Measurements from ENCODE around the gene MOB3B.

MOB3B gene

DNA sequence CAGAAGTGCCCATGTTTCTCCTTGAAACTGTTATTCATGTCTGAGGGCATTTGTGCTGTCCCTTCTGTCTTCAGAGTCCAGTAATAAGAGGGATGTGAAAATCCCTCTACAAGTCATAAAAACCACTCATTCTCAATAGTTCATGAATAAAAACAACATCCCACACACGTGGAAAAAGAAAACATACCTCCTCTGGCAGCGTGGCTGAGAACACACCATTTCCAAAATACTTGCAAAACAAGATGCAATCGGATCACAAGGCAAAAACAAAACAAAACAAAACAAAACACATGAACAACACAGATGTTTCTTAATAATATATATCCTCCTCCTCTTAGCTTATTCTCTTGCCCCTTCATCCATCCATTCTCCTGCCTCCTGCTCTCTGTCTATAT, 161.7 kb downstream of the MOB3B start:
- DNase-seq: no peak
- peaks cover 4% of the 10 kb centered on the region for H3K27me3 Mint-ChIP-seq
- H3K9me3 Mint-ChIP-seq: no peaks in the 10 kb centered on the region
- ATAC-seq: no peak
- no peak overlapping the region for H3K4me3 Mint-ChIP-seq
- H3K4me1 Mint-ChIP-seq: peaks cover 44% of the 10 kb centered on the region
- no peaks in the 10 kb centered on the region for H3K36me3 Mint-ChIP-seq (ENCODE audit: low read depth)
- H3K27ac Mint-ChIP-seq: no peak overlapping the region

DNA sequence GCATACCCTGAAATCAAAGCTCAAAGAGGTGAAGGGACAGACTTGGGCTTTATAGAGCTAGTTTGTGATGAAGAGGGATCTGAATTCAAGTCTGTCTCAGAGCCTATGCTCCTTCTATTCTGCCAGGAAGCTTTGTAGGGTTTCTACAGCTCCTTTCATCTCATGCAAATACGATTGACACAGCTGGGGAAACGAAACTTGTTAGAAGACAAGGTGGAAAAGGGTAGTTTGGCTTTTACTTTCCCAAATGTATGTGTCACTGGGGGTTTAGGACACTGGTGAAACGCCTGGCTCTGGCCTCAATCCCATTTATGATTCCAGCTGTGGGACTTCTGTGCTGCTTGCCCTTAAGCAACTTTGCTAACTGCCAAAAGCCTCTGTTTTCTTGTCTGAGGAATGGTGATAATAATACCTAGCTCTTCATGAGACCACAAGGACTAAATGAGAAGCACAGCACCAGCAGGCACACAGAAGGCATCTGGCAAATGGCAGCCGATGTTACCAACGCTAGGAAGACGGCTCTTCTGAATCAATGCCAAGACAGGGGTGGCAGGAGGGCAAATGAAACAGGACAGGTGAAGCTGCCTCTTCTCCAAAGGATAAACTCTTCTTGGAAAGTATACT, 162.3 kb downstream of the MOB3B start:
- peak overlapping the region; percentile 48 for H3K27ac Mint-ChIP-seq
- H3K27me3 Mint-ChIP-seq: peaks cover 4% of the 10 kb centered on the region
- DNase-seq (no peak), ATAC-seq (peak; percentile 44)
- peak overlapping the region; percentile 57 for H3K4me3 Mint-ChIP-seq
- no peaks in the 10 kb centered on the region for H3K36me3 Mint-ChIP-seq (ENCODE audit: low read depth)
- peaks cover 44% of the 10 kb centered on the region for H3K4me1 Mint-ChIP-seq
- no peaks in the 10 kb centered on the region for H3K9me3 Mint-ChIP-seq

DNA sequence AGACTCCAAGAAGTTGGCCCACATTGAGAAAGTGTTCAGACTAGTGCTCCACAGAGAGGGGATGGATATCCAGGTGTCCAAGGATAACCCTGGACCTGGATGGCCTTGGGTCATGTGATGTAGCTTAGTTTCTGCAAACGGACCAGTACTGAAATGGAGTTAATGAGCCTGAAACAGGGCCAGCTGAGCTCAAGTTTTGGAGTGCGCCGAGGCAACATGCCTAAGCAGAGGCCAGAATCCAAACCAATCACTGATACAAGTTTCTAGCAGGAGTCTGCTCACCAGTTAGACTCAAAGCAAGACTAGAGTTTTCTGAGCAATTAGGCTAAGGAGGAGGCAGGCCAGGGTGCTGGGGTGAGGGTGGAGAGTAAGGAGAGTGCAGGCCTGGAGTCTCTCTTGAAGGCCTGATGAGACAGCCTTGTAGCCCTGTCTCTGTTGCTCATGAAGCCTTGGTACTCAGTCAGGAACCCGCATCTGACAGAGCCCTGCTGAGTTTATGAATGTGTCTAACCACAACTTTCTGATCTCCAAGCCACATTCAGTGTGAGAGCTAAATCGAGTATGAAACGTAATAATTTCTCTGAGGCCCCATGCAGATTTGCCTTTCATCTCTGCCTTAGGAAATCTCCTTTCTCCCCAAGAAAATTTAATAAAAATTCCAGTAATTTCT, 163.8 kb downstream of the MOB3B start:
- ATAC-seq (peak; percentile 100), DNase-seq (peak; percentile 46)
- no peaks in the 10 kb centered on the region for H3K9me3 Mint-ChIP-seq
- peaks cover 4% of the 10 kb centered on the region for H3K27me3 Mint-ChIP-seq
- H3K4me1 Mint-ChIP-seq: peaks cover 44% of the 10 kb centered on the region
- no peaks in the 10 kb centered on the region for H3K36me3 Mint-ChIP-seq (ENCODE audit: low read depth)
- peak overlapping the region; percentile 48 for H3K27ac Mint-ChIP-seq
- no peak overlapping the region for H3K4me3 Mint-ChIP-seq

DNA sequence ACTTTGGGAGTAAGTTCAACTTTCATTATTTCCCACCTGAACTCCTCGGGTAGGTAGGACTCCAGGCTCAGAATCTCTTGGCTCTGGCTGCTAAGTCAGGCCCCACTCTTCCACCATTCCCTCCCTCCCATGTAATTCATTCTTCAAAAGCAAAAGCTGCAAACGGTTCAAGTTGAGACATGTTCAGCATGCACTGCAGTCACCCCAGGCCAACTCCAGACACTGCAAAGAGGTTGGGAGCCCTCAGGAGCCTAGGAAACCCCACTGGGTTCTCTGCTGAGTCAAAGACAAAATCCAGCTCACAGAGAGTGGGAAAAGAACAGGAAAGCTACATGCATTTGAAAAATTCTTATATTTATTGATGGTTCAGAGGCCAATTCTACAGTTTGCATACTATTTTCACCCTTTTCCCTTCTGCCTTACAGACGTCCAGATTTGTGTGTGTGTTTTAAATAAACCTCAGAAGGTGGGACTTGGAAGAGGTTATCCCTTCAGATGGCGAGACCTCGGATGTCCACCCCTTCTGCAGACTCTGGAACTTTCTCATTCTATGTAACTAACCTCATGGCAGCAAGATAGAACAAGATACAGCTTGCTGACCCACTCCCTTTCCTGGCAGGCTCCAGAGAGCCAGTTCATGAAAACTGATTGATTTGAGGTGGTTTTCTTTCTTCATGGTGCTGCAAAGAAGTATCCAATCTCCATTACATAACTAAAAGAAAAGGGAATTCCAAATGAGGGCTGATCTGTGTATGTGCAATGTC, 167.0 kb downstream of the MOB3B start:
- H3K27me3 Mint-ChIP-seq: no peaks in the 10 kb centered on the region
- no peak for DNase-seq
- H3K9me3 Mint-ChIP-seq: no peaks in the 10 kb centered on the region
- peaks cover 29% of the 10 kb centered on the region for H3K4me1 Mint-ChIP-seq
- H3K27ac Mint-ChIP-seq: no peak overlapping the region
- no peaks in the 10 kb centered on the region for H3K36me3 Mint-ChIP-seq (ENCODE audit: low read depth)
- H3K4me3 Mint-ChIP-seq: no peak overlapping the region
- ATAC-seq: no peak

DNA sequence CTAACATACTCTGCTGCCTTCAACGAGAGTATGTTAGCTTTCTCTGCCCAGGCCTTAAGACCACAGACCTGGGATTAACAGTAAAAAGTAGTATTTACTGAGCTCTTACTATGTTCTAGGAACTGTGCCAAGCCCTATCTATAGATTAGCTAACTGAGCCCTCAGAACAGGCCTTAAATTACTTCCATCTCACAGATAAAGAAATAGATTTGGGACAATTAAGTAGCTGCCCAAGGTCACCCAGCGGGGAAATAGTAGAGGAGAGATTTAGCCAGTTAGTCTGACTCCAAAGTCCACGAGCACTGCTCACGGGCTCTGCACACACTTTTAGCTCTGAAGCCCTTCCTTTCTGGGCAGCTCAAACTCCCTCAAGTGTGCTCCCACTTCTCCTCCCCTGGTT, 168.1 kb downstream of the MOB3B start:
- Mint-ChIP-seq H3K36me3 (ENCODE audit: low read depth) (no peaks in the 10 kb centered on the region), H3K27me3 (no peaks in the 10 kb centered on the region), H3K9me3 (no peaks in the 10 kb centered on the region), H3K4me1 (peaks cover 19% of the 10 kb centered on the region), H3K27ac (no peak overlapping the region), H3K4me3 (no peak overlapping the region)
- DNase-seq (no peak), ATAC-seq (no peak)

DNA sequence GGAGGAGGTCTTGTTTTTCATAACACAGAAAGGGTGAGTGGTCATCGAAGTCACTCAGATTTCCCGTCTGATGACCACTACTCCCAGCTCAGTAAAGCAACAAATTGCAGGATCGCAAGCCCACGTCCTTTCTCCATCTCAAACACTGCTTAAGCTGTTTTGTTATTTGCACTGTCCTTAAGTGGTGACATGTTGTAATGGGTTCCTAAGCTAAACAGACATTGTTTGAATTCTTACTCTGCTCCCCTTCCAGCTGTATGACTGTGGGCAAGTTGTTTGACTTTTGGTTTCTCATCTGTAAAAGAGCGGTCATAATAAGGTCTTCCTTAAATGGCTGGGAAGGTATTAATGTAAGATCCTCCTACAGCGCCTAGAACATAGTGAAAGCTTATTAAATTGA, 169.9 kb downstream of the MOB3B start:
- H3K27ac Mint-ChIP-seq: no peak overlapping the region
- H3K27me3 Mint-ChIP-seq: no peaks in the 10 kb centered on the region
- H3K4me3 Mint-ChIP-seq: no peak overlapping the region
- H3K9me3 Mint-ChIP-seq: no peaks in the 10 kb centered on the region
- DNase-seq: no peak
- no peak for ATAC-seq
- peaks cover 2% of the 10 kb centered on the region for H3K4me1 Mint-ChIP-seq
- no peaks in the 10 kb centered on the region for H3K36me3 Mint-ChIP-seq (ENCODE audit: low read depth)

DNA sequence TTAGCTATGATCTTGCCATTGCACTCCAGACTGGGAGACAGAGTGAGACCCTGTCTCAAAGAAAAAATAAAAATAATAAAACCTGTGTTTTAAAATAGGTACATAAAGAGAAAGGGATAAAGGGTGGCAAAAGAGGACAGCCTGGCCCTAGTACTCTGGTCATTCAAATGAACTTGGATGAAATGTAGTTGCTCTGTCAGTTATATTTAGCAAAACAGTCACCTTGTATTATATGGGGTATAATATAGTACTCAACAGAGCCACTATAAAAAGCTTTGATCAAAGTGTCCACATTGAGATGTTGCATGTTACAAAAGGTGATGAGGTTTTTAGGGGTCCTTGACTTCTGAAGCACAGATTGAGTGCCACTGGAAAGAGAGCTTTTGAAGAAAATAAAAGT, 171.6 kb downstream of the MOB3B start:
- Mint-ChIP-seq H3K4me3 (no peak overlapping the region), H3K36me3 (ENCODE audit: low read depth) (no peaks in the 10 kb centered on the region), H3K4me1 (peaks cover 9% of the 10 kb centered on the region), H3K27ac (no peak overlapping the region), H3K27me3 (no peaks in the 10 kb centered on the region), H3K9me3 (no peaks in the 10 kb centered on the region)
- DNase-seq (no peak), ATAC-seq (no peak)

DNA sequence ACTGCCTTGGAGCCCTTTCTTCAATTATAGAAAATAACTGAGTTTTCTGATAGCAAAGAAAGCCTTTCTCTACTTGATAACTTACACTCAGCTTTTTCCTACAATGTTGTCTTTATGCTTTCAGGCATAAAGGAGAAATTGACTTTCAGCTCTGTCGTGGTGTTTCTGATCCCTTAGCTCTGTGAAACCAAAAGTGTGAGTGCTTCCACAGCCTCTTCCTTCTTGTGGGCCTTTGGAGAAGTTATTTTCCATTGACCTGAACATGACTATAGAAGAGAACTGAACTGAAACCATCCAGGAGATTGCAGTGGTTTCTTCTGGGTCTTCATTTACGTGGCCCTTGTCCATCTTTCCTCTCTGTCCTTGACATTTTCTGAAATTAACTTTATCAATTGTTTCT, 173.2 kb downstream of the MOB3B start:
- H3K36me3 Mint-ChIP-seq (ENCODE audit: low read depth): no peaks in the 10 kb centered on the region
- ATAC-seq: no peak
- H3K27me3 Mint-ChIP-seq: no peaks in the 10 kb centered on the region
- no peak overlapping the region for H3K27ac Mint-ChIP-seq
- H3K4me1 Mint-ChIP-seq: peaks cover 23% of the 10 kb centered on the region
- DNase-seq: no peak
- H3K9me3 Mint-ChIP-seq: no peaks in the 10 kb centered on the region
- H3K4me3 Mint-ChIP-seq: no peak overlapping the region

DNA sequence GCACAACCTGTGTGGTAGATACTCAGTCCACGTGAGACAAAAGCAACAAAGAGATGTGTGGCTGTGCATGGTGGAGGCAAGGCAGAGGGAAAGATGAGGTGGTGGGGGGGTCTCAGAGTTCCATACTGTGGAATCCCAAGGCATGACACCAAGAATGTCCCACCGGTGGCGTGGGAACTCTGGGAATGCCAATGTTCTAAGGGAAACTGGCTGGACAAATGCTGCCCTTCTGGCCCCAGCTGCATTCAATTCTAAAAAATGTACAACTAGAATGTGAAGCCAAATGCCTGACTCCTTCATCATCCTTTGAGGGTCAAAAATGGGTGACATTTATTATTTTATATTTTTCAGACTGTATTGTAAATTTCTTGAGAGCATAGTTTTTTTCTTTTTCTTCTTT, 174.4 kb downstream of the MOB3B start:
- Mint-ChIP-seq H3K27me3 (no peaks in the 10 kb centered on the region), H3K36me3 (ENCODE audit: low read depth) (no peaks in the 10 kb centered on the region), H3K4me1 (peaks cover 23% of the 10 kb centered on the region), H3K27ac (no peak overlapping the region), H3K4me3 (no peak overlapping the region), H3K9me3 (no peaks in the 10 kb centered on the region)
- ATAC-seq: no peak
- no peak for DNase-seq

DNA sequence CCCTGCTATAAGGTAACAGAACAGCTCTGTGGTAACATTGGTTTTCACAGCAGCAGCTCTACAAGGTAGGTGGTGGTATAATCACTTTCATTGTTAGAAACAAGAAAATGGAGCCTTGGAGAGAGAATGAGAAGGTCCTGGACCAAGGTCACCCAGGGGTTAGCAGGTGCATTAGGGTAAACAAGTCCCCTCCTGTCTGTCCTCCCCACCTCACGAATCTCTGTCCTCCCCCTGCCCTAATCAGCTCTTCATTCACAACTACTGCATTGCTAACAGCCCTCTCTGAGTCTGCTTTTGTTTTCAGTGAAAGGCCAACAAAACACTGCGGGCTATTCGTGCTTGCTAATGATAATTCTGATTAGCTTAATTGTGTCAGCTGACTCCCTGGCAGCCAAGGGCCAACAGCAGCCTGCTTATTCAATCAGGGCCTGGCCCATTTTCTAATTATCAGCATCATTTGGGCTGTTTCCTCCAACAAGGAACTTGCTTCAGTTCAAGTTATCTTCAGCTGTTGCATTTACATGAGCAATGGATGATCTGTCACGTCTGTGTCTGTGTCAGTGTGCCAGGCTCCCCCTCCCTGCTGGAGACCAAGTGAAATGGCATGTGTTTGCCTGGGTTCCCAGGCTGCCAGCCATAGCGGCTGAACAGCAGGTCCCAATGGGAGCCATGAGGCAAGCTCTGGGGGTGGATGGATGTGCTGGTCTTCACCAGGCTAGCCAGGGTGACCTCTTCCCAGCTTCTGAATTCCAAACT, 176.0 kb downstream of the MOB3B start:
- DNase-seq (no peak), ATAC-seq (no peak)
- no peak overlapping the region for H3K4me3 Mint-ChIP-seq
- H3K9me3 Mint-ChIP-seq: no peaks in the 10 kb centered on the region
- H3K27ac Mint-ChIP-seq: no peak overlapping the region
- no peaks in the 10 kb centered on the region for H3K27me3 Mint-ChIP-seq
- H3K36me3 Mint-ChIP-seq (ENCODE audit: low read depth): no peaks in the 10 kb centered on the region
- H3K4me1 Mint-ChIP-seq: peaks cover 25% of the 10 kb centered on the region

DNA sequence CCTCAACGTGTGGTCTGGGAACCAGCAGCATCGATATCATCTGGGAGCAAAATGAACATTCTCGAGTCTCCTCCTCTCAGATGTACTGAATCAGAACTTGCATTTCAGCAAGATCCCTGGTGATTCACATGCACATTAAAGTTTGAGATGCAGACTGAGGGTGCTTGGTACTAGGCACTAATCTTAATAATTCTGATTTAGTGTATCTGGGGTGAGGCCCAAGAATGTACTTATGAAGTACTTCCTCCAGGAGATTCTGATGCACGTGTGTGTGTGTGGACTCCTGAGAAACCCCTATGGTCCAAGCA, 176.5 kb downstream of the MOB3B start:
- H3K9me3 Mint-ChIP-seq: no peaks in the 10 kb centered on the region
- no peak for DNase-seq
- H3K27me3 Mint-ChIP-seq: no peaks in the 10 kb centered on the region
- no peak overlapping the region for H3K4me3 Mint-ChIP-seq
- H3K36me3 Mint-ChIP-seq (ENCODE audit: low read depth): no peaks in the 10 kb centered on the region
- no peak overlapping the region for H3K27ac Mint-ChIP-seq
- peak; percentile 34 for ATAC-seq
- peaks cover 26% of the 10 kb centered on the region for H3K4me1 Mint-ChIP-seq

DNA sequence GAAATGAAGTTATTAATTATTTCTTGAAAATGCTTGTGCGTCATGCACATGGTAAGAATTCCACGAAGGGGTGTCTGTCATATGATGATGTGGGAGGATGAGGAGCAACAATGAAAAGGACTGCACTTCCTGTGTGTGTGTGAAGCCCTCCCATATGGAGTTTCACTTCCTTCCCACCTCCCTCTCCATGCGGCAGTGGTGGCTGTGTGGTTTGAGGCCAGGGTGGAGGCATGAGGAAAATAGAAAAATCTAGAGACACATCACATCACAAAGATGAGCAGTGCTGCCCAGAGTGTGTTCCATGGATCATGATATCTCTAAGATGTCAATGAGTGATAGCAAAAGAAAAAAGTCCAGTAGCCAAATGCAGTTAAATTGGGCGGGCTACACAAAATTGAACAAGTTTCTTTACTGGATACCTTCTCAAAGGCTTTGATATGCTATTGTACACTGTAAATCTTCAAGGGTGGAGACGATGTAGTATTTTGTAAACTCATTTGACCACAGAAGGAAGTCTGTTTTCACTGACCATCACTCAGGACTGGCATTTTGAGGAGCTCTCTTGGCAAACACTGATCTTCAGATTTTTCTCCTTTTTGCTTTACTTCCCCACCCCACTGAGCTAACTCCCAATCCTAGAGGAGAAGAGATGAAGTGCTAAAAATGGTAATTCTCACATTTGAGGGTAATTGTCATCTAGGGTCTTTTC, 177.0 kb downstream of the MOB3B start:
- ATAC-seq: peak; percentile 59

DNA sequence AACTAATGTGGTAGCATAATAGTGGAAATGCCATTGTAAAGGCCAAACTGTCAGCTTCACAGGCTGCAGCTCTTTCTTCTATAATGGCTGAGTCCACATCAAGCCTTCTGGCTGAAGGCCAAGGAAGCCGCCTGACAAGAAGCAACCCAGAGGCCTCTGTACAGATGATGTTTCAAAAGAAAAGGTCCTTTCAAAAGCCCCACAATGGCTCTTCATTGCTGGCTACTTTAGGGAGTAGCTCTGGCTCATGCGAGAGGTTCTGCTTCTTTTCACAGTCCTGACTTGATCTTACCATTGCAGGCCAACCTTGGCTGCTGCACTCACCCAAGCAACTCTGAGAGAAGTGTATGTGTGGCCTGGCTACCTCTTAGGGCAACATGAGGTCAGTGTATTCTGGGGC, 178.2 kb downstream of the MOB3B start:
- Mint-ChIP-seq H3K9me3 (no peaks in the 10 kb centered on the region), H3K27me3 (no peaks in the 10 kb centered on the region), H3K4me3 (no peak overlapping the region), H3K4me1 (peaks cover 26% of the 10 kb centered on the region), H3K36me3 (ENCODE audit: low read depth) (no peaks in the 10 kb centered on the region), H3K27ac (no peak overlapping the region)
- DNase-seq (no peak), ATAC-seq (no peak)

More for the DNA sequence above, 177.0 kb downstream of the MOB3B start:
- H3K27ac Mint-ChIP-seq: no peak overlapping the region
- no peaks in the 10 kb centered on the region for H3K27me3 Mint-ChIP-seq
- no peaks in the 10 kb centered on the region for H3K9me3 Mint-ChIP-seq
- H3K4me1 Mint-ChIP-seq: peaks cover 28% of the 10 kb centered on the region
- no peak overlapping the region for H3K4me3 Mint-ChIP-seq
- no peaks in the 10 kb centered on the region for H3K36me3 Mint-ChIP-seq (ENCODE audit: low read depth)
- DNase-seq: peak; percentile 17

DNA sequence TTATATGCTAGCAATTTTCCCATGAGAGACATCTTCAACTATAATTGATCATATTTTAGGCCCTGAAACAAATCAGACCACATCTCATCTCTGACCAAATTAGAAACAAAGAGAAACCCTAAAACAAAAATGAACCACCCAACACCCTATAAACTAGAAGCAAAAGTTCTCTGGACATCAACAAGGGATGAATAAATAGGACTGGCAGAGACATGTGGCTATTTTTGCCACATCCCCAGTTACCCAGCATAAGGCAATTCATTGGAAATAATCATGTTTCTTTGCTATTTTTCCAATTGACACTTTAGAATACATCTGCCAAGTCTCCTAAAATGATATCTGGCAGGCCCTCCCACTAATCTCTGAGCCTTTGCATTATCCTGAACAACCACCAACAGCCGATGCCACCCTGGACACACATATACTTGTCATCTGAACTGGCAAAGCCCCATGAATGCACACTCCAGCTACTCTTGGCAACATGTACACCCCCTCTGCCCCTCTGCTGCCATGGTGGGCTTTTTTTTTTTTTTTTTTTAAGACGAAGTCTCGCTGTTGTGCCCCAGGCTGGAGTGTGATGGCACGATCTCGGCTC, 179.1 kb downstream of the MOB3B start:
- DNase-seq (no peak), ATAC-seq (no peak)
- Mint-ChIP-seq H3K36me3 (ENCODE audit: low read depth) (no peaks in the 10 kb centered on the region), H3K4me3 (no peak overlapping the region), H3K27me3 (no peaks in the 10 kb centered on the region), H3K27ac (no peak overlapping the region), H3K9me3 (no peaks in the 10 kb centered on the region), H3K4me1 (peaks cover 26% of the 10 kb centered on the region)
